ENCODE measurements around the gene TDRD12. TPM values are rescaled to one million over a fixed set of nuclear protein-coding genes. Genes with fewer than 3 reads are reported as not detected.

The TDRD12 gene
- total RNA-seq, 2 experiments from 2014 or later, result 0.14 to 0.22 TPM

GRCh38 chr19:32870981-32871451, 151.4 kb downstream of the TDRD12 start:
- no peaks in the 10 kb centered on the region for H3K4me1 Mint-ChIP-seq (ENCODE audit: low read depth)
- H3K27me3 ChIP-seq (ENCODE audit: control insufficient read depth in 1 of 2, insufficient read depth in 2 of 2, low read length in 2 of 2), result no peaks in the 10 kb centered on the region
- H3K36me3 Mint-ChIP-seq (ENCODE audit: low read depth), result no peaks in the 10 kb centered on the region
- H3K27ac Mint-ChIP-seq, result no peak overlapping the region
- H3K9me3 Mint-ChIP-seq, result no peaks in the 10 kb centered on the region
- ChIA-PET POLR2A (no interaction called here), CTCF (no interaction called here)
- intact Hi-C loops (cut with DNase I, micrococcal nuclease), result no loop called here
- DNase-seq (no peak), ATAC-seq (ENCODE audit: poor library complexity) (no peak)
- H3K9me3 ChIP-seq (ENCODE audit: control insufficient read depth in 1 of 2, insufficient read depth in 1 of 2, low read length in 2 of 2), result no peaks in the 10 kb centered on the region
- H3K4me1 ChIP-seq (ENCODE audit: insufficient read depth, low read length), result no peaks in the 10 kb centered on the region
- no peak for TF ChIP-seq CTCF (IDR thresholded peaks at IDR 0.05)
- no peaks in the 10 kb centered on the region for H3K27me3 Mint-ChIP-seq
- no peak overlapping the region for H3K4me3 Mint-ChIP-seq
- H3K4me3 ChIP-seq (ENCODE audit: low read length), result no peak overlapping the region
- no peak overlapping the region for H3K27ac ChIP-seq (ENCODE audit: low read depth in 1 of 2, low read length in 2 of 2)
- H3K36me3 ChIP-seq (ENCODE audit: insufficient read depth, low read length), result no peaks in the 10 kb centered on the region

GRCh38 chr19:32872391-32872790, 152.8 kb downstream of the TDRD12 start:
- no peaks in the 10 kb centered on the region for H3K36me3 ChIP-seq (ENCODE audit: insufficient read depth, low read length)
- no peak overlapping the region for H3K4me3 Mint-ChIP-seq
- H3K4me1 ChIP-seq (ENCODE audit: insufficient read depth, low read length), result no peaks in the 10 kb centered on the region
- H3K9me3 Mint-ChIP-seq, result no peaks in the 10 kb centered on the region
- no peaks in the 10 kb centered on the region for H3K4me1 Mint-ChIP-seq (ENCODE audit: low read depth)
- intact Hi-C loops (cut with DNase I, micrococcal nuclease), result no loop called here
- no peak overlapping the region for H3K4me3 ChIP-seq (ENCODE audit: low read length)
- no peak overlapping the region for H3K27ac Mint-ChIP-seq
- no peaks in the 10 kb centered on the region for H3K27me3 ChIP-seq (ENCODE audit: control insufficient read depth in 1 of 2, insufficient read depth in 2 of 2, low read length in 2 of 2)
- H3K36me3 Mint-ChIP-seq (ENCODE audit: low read depth), result no peaks in the 10 kb centered on the region
- ChIA-PET CTCF (no interaction called here), POLR2A (no interaction called here)
- ATAC-seq (ENCODE audit: poor library complexity) (no peak), DNase-seq (no peak)
- no peaks in the 10 kb centered on the region for H3K9me3 ChIP-seq (ENCODE audit: control insufficient read depth in 1 of 2, insufficient read depth in 1 of 2, low read length in 2 of 2)
- no peak for TF ChIP-seq CTCF (IDR thresholded peaks at IDR 0.05)
- H3K27ac ChIP-seq (ENCODE audit: low read depth in 1 of 2, low read length in 2 of 2), result no peak overlapping the region
- no peaks in the 10 kb centered on the region for H3K27me3 Mint-ChIP-seq

- H3K9me3 ChIP-seq (ENCODE audit: control insufficient read depth in 1 of 2, insufficient read depth in 1 of 2, low read length in 2 of 2), result no peaks in the 10 kb centered on the region
- intact Hi-C loops (cut with DNase I, micrococcal nuclease), result no loop called here
- no peak for ATAC-seq (ENCODE audit: poor library complexity)
- ChIA-PET CTCF (no interaction called here), POLR2A (no interaction called here)
- H3K27me3 ChIP-seq (ENCODE audit: control insufficient read depth in 1 of 2, insufficient read depth in 2 of 2, low read length in 2 of 2), result no peaks in the 10 kb centered on the region
- no peak for TF ChIP-seq CTCF (IDR thresholded peaks at IDR 0.05)
- H3K36me3 Mint-ChIP-seq (ENCODE audit: low read depth), result peaks cover 6% of the 10 kb centered on the region
- H3K4me1 Mint-ChIP-seq (ENCODE audit: low read depth), result no peaks in the 10 kb centered on the region
- no peaks in the 10 kb centered on the region for H3K4me1 ChIP-seq (ENCODE audit: insufficient read depth, low read length)
- H3K27ac Mint-ChIP-seq, result no peak overlapping the region
- no peak overlapping the region for H3K27ac ChIP-seq (ENCODE audit: low read depth in 1 of 2, low read length in 2 of 2)
- no peaks in the 10 kb centered on the region for H3K9me3 Mint-ChIP-seq
- DNase-seq, result no peak
- no peak overlapping the region for H3K4me3 Mint-ChIP-seq
- no peak overlapping the region for H3K4me3 ChIP-seq (ENCODE audit: low read length)
- H3K27me3 Mint-ChIP-seq, result no peaks in the 10 kb centered on the region
- H3K36me3 ChIP-seq (ENCODE audit: insufficient read depth, low read length), result no peaks in the 10 kb centered on the region
These were observed 153.8 kb downstream of the TDRD12 start for GRCh38 chr19:32873247-32873959.
